A549 (cell line): ENCODE results near the gene BMERB1. TPM values are rescaled to one million over a fixed set of nuclear protein-coding genes. Genes with fewer than 3 reads are reported as not detected.

ENCODE experiments used
- ATAC-seq, 2 experiments: fragments of 200-7000 bp in 1 of 2; fragments of >200 bp in 1 of 2; cut with Nextera tagmentation in 1 of 2; cut with Tn5 transposase in 1 of 2; 3 replicates each; pipeline versions ENCODE4 v1.8.0 to v1.9.1; 2018 to 2020; ENCODE audit warnings: mild to moderate bottlenecking in 1 of 2, moderate library complexity in 1 of 2
- CTCF ChIA-PET: fragments of 300-600 bp; sonication (Branson Sonifier 250); formaldehyde crosslinking; extraction: SDS; loops from one replicate; lab custom pipeline; 2021; ENCODE audit warnings: antibody characterized with exemption, inconsistent platforms; lab: Yijun Ruan, JAX
- POLR2A ChIA-PET: fragments of 350-600 bp; formaldehyde crosslinking; extraction: SDS; loops from one replicate; lab custom pipeline; 2021; ENCODE audit warnings: antibody characterized with exemption, inconsistent platforms; lab: Yijun Ruan, JAX
- DNase-seq, 2 experiments: peaks; one replicate each; pipeline versions ENCODE4 v3.0.0 to v3.0.0-alpha.2; 2011 to 2016; ENCODE audit warnings: low read depth in 1 of 2, low spot score in 1 of 2
- FAIRE-seq: peaks from 2 replicates; lab custom pipeline; 2011; peaks lifted over from hg19 to GRCh38; lab: Jason Lieb, UNC
- H3K27ac ChIP-seq, 2 experiments: fragments of >200 bp; sonication (Bioruptor Twin); formaldehyde crosslinking; 3 replicates each; pipeline ENCODE4 v1.5.1; 2016 to 2017
- H3K4me1 ChIP-seq: fragments of >200 bp; sonication (Bioruptor Twin); formaldehyde crosslinking; 3 replicates; pipeline ENCODE4 v1.6.1; 2016
- H3K4me2 ChIP-seq: fragments of >200 bp; sonication (Bioruptor Twin); formaldehyde crosslinking; 3 replicates; pipeline ENCODE4 v1.6.1; 2016
- H3K4me3 ChIP-seq: fragments of >200 bp; sonication (Bioruptor Twin); formaldehyde crosslinking; 3 replicates; pipeline ENCODE4 v1.5.1; 2016
- H3K9me3 ChIP-seq: fragments of >200 bp; sonication (Bioruptor Twin); formaldehyde crosslinking; 3 replicates; pipeline ENCODE4 v1.6.1; 2016
- ATOH8 ChIP-seq: fragments of 250-450 bp; sonication (Bioruptor Pico); IDR thresholded peaks from 2 replicates; pipeline ENCODE4 v1.5.0; 2020; ENCODE audit warnings: low read depth, mild to moderate bottlenecking, moderate library complexity
- BCL3 ChIP-seq: fragments of >200 bp; sonication (Bioruptor Twin); formaldehyde crosslinking; IDR thresholded peaks from 3 replicates; pipeline ENCODE4 v1.6.1; 2016
- BHLHE40 ChIP-seq: IDR thresholded peaks from 2 replicates; pipeline ENCODE4 v1.6.1; 2012; ENCODE audit warnings: low read depth, low read length, inconsistent platforms
- CBX2 ChIP-seq: fragments of 200-600 bp; sonication (generic); IDR thresholded peaks from 2 replicates; pipeline ENCODE4 v1.6.1; 2016; ENCODE audit warnings: low read depth, mild to moderate bottlenecking, borderline replicate concordance
- CHD2 ChIP-seq: fragments of 150-350 bp; IDR thresholded peaks from 2 replicates; pipeline ENCODE4 v1.6.1; 2014; ENCODE audit warnings: low read length; ENCODE audit not compliant: partially characterized antibody
- CHD4 ChIP-seq: fragments of 200-600 bp; sonication (generic); IDR thresholded peaks from 2 replicates; pipeline ENCODE4 v1.6.1; 2016; ENCODE audit warnings: antibody characterized with exemption, mild to moderate bottlenecking, borderline replicate concordance
- CTCF ChIP-seq: fragments of >200 bp; sonication (Bioruptor Twin); formaldehyde crosslinking; IDR thresholded peaks from 3 replicates; pipeline ENCODE4 v1.5.1; 2016
- E2F6 ChIP-seq: IDR thresholded peaks from 2 replicates; pipeline ENCODE4 v1.6.1; 2012; ENCODE audit warnings: low read depth, borderline replicate concordance
- EP300 ChIP-seq, 2 experiments: fragments of >200 bp; sonication (Bioruptor Twin); formaldehyde crosslinking; IDR thresholded peaks; 2 replicates in 1 of 2; 3 replicates in 1 of 2; pipeline ENCODE4 v1.6.1; 2016 to 2017
- FOSL2 ChIP-seq, 2 experiments: fragments of 450-650 bp in 1 of 2; fragments of >200 bp in 1 of 2; sonication (Bioruptor Twin) in 1 of 2; formaldehyde crosslinking; IDR thresholded peaks; 2 replicates each; pipeline versions ENCODE4 v1.5.0 to v1.6.1; 2016 to 2020; ENCODE audit warnings: mild to moderate bottlenecking in 1 of 2, moderate library complexity in 1 of 2
- FOXS1 ChIP-seq: fragments of 250-450 bp; sonication (Bioruptor Pico); IDR thresholded peaks from 2 replicates; pipeline ENCODE4 v1.5.0; 2020; ENCODE audit warnings: mild to moderate bottlenecking, moderate library complexity
- HOXB13 ChIP-seq: fragments of 250-450 bp; sonication (Bioruptor Pico); IDR thresholded peaks from 2 replicates; pipeline ENCODE4 v1.5.0; 2020; ENCODE audit warnings: low read depth, mild to moderate bottlenecking, moderate library complexity
- JUN ChIP-seq, 2 experiments: fragments of >200 bp; sonication (Bioruptor Twin); formaldehyde crosslinking; IDR thresholded peaks; 2 replicates in 1 of 2; 3 replicates in 1 of 2; pipeline ENCODE4 v1.6.1; 2016 to 2017
- JUNB ChIP-seq: fragments of >200 bp; sonication (Bioruptor Twin); formaldehyde crosslinking; IDR thresholded peaks from 2 replicates; pipeline ENCODE4 v1.6.1; 2016
- KDM5A ChIP-seq: fragments of 200-600 bp; sonication (generic); IDR thresholded peaks from 2 replicates; pipeline ENCODE4 v1.6.1; 2016; ENCODE audit warnings: antibody characterized with exemption, mild to moderate bottlenecking
- MAFK ChIP-seq: fragments of 450-650 bp; IDR thresholded peaks from 2 replicates; pipeline ENCODE4 v1.6.1; 2014; ENCODE audit not compliant: partially characterized antibody
- MAX ChIP-seq: IDR thresholded peaks from 2 replicates; pipeline ENCODE4 v1.6.1; 2012
- MAZ ChIP-seq: fragments of 150-350 bp; IDR thresholded peaks from 2 replicates; pipeline ENCODE4 v1.6.1; 2014; ENCODE audit warnings: antibody characterized with exemption, low read depth, low read length, borderline replicate concordance
- NFE2L2 ChIP-seq: fragments of 150-350 bp; conservative IDR thresholded peaks from 2 replicates; pipeline ENCODE4 v1.6.1; 2014; ENCODE audit warnings: low read length
- RARB ChIP-seq: fragments of 250-450 bp; sonication (Bioruptor Pico); IDR thresholded peaks from 2 replicates; pipeline ENCODE4 v1.8.0; 2021; ENCODE audit warnings: mild to moderate bottlenecking, moderate library complexity
- RCOR1 ChIP-seq: fragments of 150-350 bp; IDR thresholded peaks from 2 replicates; pipeline ENCODE4 v1.6.1; 2014; ENCODE audit warnings: antibody characterized with exemption, low read length, low read depth
- SREBF2 ChIP-seq: fragments of 450-650 bp; IDR thresholded peaks from 2 replicates; pipeline ENCODE4 v1.6.1; 2014; ENCODE audit warnings: mild to moderate bottlenecking, moderate library complexity
- TFCP2L1 ChIP-seq: fragments of 250-450 bp; sonication (Bioruptor Pico); IDR thresholded peaks from 2 replicates; pipeline ENCODE4 v1.5.0; 2021; ENCODE audit warnings: mild to moderate bottlenecking
- USF2 ChIP-seq: fragments of 450-650 bp; IDR thresholded peaks from 2 replicates; pipeline ENCODE4 v1.6.1; 2014; ENCODE audit warnings: antibody characterized with exemption
- ZNF302 ChIP-seq: fragments of 250-450 bp; sonication (Bioruptor Pico); IDR thresholded peaks from 2 replicates; pipeline ENCODE4 v1.9.0; 2021; ENCODE audit warnings: inconsistent platforms, mild to moderate bottlenecking, moderate library complexity
- WGBS: methylation state at CpG from one replicate; pipeline ENCODE4 v1.1.6; 2017; ENCODE audit errors: missing lambda C conversion rate; 5-methylcytosine and 5-hydroxymethylcytosine counted together
- polyA plus RNA-seq, 4 experiments: library from polyadenylated mRNA; depleted of rRNA in 3 of 4; stranded (reverse); fragments of >200 nt; fragmentation: RNase III in 1 of 4; extraction: RNeasy Plus Mini Kit Qiagen cat#74134 plus additional on column Dnase treatment in 1 of 4; gene quantifications; 2 replicates in 3 of 4; 3 replicates in 1 of 4; pipeline ENCODE4 v1.2.3, GENCODE V29; 2011 to 2017

Gene BMERB1
- polyA plus RNA-seq, 2 of the 4 experiments (the other 2 are of a cell fraction): 44.7 to 48.9 TPM

GRCh38 chr16:15516609-15517008, 82.2 kb downstream of the BMERB1 start:
- ChIA-PET POLR2A (no interaction called here), CTCF (interaction anchor here (6.0 kb wide), 1 partner anchor 35 kb away, joined by 35 read pairs; no protein-coding TSS in a partner anchor)
- TF ChIP-seq FOSL2 (IDR thresholded peaks at IDR 0.05) (no peak), FOSL2 (CRISPR knock-in tag; IDR thresholded peaks at IDR 0.05) (no peak), TFCP2L1 (CRISPR knock-in tag) (no peak), NFE2L2 (no peak), HOXB13 (no peak), E2F6 (no peak), MAX (no peak), JUN (IDR thresholded peaks at IDR 0.05) (no peak), FOXS1 (CRISPR knock-in tag) (no peak), SREBF2 (no peak), ATOH8 (CRISPR knock-in tag) (no peak), CBX2 (no peak), BCL3 (no peak), ZNF302 (CRISPR knock-in tag) (no peak), EP300 (IDR thresholded peaks at IDR 0.05) (no peak), MAFK (no peak), MAZ (no peak), USF2 (no peak), RARB (no peak)
- Histone ChIP-seq H3K4me1 (peaks cover 33% of the 10 kb centered on the region), H3K9me3 (no peaks in the 10 kb centered on the region), H3K4me2 (no peak overlapping the region), H3K4me3 (no peak overlapping the region), H3K27ac (peak overlapping the region in 1 of 2 experiments; percentile 88; a peak in 2 of 6 replicates)
- FAIRE-seq (no peak), ATAC-seq (no peak), DNase-seq (no peak)
- 95% methylated on average over 5 of the region's 5 CpGs for WGBS

- 77% methylated on average over 3 of the region's 3 CpGs for WGBS
- Histone ChIP-seq H3K27ac (peak overlapping the region; percentile 66 to 88), H3K9me3 (no peaks in the 10 kb centered on the region), H3K4me2 (peak overlapping the region; percentile 58), H3K4me3 (no peak overlapping the region), H3K4me1 (peaks cover 43% of the 10 kb centered on the region)
- FAIRE-seq (no peak), ATAC-seq (peak; percentile 27 to 32; a peak in 4 of 6 replicates), DNase-seq (no peak)
- CTCF ChIA-PET: interaction anchor here (0.7 to 6.0 kb wide), 3 partner anchors 20 to 90 kb away, joined by 3 to 35 read pairs (median 4); no protein-coding TSS in a partner anchor
- POLR2A ChIA-PET: interaction anchor here (1.1 kb wide), 1 partner anchor 29 kb away, joined by 5 read pairs; no protein-coding TSS in a partner anchor
- TF ChIP-seq MAZ (no peak), CHD4 (no peak), NFE2L2 (no peak), CTCF (no peak), RARB (no peak), BHLHE40 (no peak), KDM5A (no peak), FOXS1 (CRISPR knock-in tag) (no peak), JUNB (no peak), CBX2 (no peak), CHD2 (no peak), E2F6 (no peak), TFCP2L1 (CRISPR knock-in tag) (no peak), RCOR1 (no peak), ATOH8 (CRISPR knock-in tag) (no peak)
These were observed 83.5 kb downstream of the BMERB1 start for GRCh38 chr16:15517743-15518377.
